HepG2 (cell line): Measurements from ENCODE around the gene GUCA1A. TPM values are rescaled to one million over a fixed set of nuclear protein-coding genes. Genes with fewer than 3 reads are reported as not detected.

Experiments used
- AHDC1 ChIP-seq: sonication (generic); formaldehyde crosslinking; IDR thresholded peaks from 2 replicates; pipeline ENCODE4 v1.5.1; 2020; ENCODE audit warnings: mild to moderate bottlenecking, missing genetic modification reagents, borderline replicate concordance
- ATF3 ChIP-seq: sonication (generic); formaldehyde crosslinking; IDR thresholded peaks from 2 replicates; pipeline ENCODE4 v1.4.0; 2020; ENCODE audit warnings: missing genetic modification reagents
- CC2D1A ChIP-seq: sonication (generic); formaldehyde crosslinking; IDR thresholded peaks from 2 replicates; pipeline ENCODE4 v1.8.1; 2023; ENCODE audit warnings: mild to moderate bottlenecking, missing genetic modification reagents
- CSRNP1 ChIP-seq: sonication (generic); formaldehyde crosslinking; IDR thresholded peaks from 2 replicates; pipeline ENCODE4 v1.8.1; 2023; ENCODE audit warnings: mild to moderate bottlenecking, missing genetic modification reagents
- EEA1 ChIP-seq: sonication (generic); formaldehyde crosslinking; IDR thresholded peaks from 2 replicates; pipeline ENCODE4 v1.5.1; 2020; ENCODE audit warnings: mild to moderate bottlenecking, missing genetic modification reagents, borderline replicate concordance
- FOSL2 ChIP-seq: sonication (generic); formaldehyde crosslinking; IDR thresholded peaks from 2 replicates; pipeline ENCODE4 v1.4.0; 2020; ENCODE audit warnings: missing genetic modification reagents
- PBX3 ChIP-seq: sonication (generic); formaldehyde crosslinking; IDR thresholded peaks from 2 replicates; pipeline ENCODE4 v1.8.1; 2023; ENCODE audit warnings: missing genetic modification reagents, inconsistent platforms, borderline replicate concordance
- SNAPC2 ChIP-seq: sonication (generic); formaldehyde crosslinking; IDR thresholded peaks from 2 replicates; pipeline ENCODE4 v1.8.1; 2022; ENCODE audit warnings: mild to moderate bottlenecking, missing genetic modification reagents
- UBTF ChIP-seq: sonication (generic); formaldehyde crosslinking; IDR thresholded peaks from 2 replicates; pipeline ENCODE4 v1.4.0; 2020; ENCODE audit warnings: mild to moderate bottlenecking, missing genetic modification reagents
- ZKSCAN8 ChIP-seq: IDR thresholded peaks from 2 replicates; pipeline ENCODE4 v1.6.1; 2016; ENCODE audit warnings: borderline replicate concordance, missing genetic modification reagents, missing compliant biosample characterization
- ZNF567 ChIP-seq: sonication (generic); formaldehyde crosslinking; IDR thresholded peaks from 2 replicates; pipeline ENCODE4 v1.8.1; 2023; ENCODE audit warnings: mild to moderate bottlenecking, missing genetic modification reagents, borderline replicate concordance
- ZNF75D ChIP-seq: sonication (generic); formaldehyde crosslinking; IDR thresholded peaks from 2 replicates; pipeline ENCODE4 v1.8.1; 2023; ENCODE audit warnings: missing genetic modification reagents, mild to moderate bottlenecking, borderline replicate concordance
- ZNF816 ChIP-seq: sonication (generic); formaldehyde crosslinking; IDR thresholded peaks from 2 replicates; pipeline ENCODE4 v1.8.0; 2022; ENCODE audit warnings: missing genetic modification reagents, mild to moderate bottlenecking, borderline replicate concordance
- polyA plus RNA-seq, 8 experiments: library from polyadenylated mRNA; depleted of rRNA in 3 of 8; stranded (reverse) in 7 of 8; unstranded in 1 of 8; fragments of >200 nt; fragmentation: Illumina TruSeq in 4 of 8; extraction: Trizol in 4 of 8; gene quantifications; 2 replicates each; pipeline versions ENCODE4 v1.2.1 to v1.2.3, GENCODE V29; 2011 to 2016; ENCODE audit warnings: low read depth in 4 of 8, missing spikeins in 1 of 8, mixed read lengths in 1 of 8; ENCODE audit not compliant: insufficient read depth in 1 of 8
- total RNA-seq, 5 experiments: library from RNA; depleted of rRNA; stranded (reverse); fragments of >200 nt; fragmentation: Illumina TruSeq; extraction: Trizol; gene quantifications; 2 replicates each; pipeline ENCODE4 v1.2.3, GENCODE V29; 2016; ENCODE audit warnings: low read depth in 1 of 5

The GUCA1A gene
- total and polyA plus RNA-seq, 2 of the 13 experiments (the other 11 are each of a cell fraction or from before 2014, with no cell fraction given), result not detected

GRCh38 chr6:42227173-42227850 is 54.1 kb downstream of the GUCA1A start (continued):
- TF ChIP-seq ZNF567 (CRISPR knock-in tag) (no peak), ZNF75D (CRISPR knock-in tag) (no peak), CSRNP1 (0 out of 2 replicates have a peak, but pooled peaks have one; percentile 36), AHDC1 (peak; percentile 29; the same call in 1 of the 2 replicates), EEA1 (no peak), UBTF (0 out of 2 replicates have a peak, but pooled peaks have one; percentile 0), PBX3 (no peak), SNAPC2 (CRISPR knock-in tag) (no peak), ZNF816 (CRISPR knock-in tag) (no peak), CC2D1A (CRISPR knock-in tag) (no peak), ATF3 (CRISPR knock-in tag) (no peak), ZKSCAN8 (0 out of 2 replicates have a peak, but pooled peaks have one; percentile 5), FOSL2 (CRISPR knock-in tag) (no peak)
